Coronary artery (tissue), 2 donors: ENCODE measurements around the gene LRRN2.

Source experiments
- DNase-seq: peaks from one replicate; pipeline ENCODE4 v3.0.0-alpha.2; 2017; ENCODE audit warnings: low spot score
- H3K27ac ChIP-seq, 2 donors: fragments of 200-600 bp; sonication (generic); one replicate each; pipeline ENCODE4 v1.5.1; 2016 to 2019
- H3K4me3 ChIP-seq: fragments of 200-600 bp; sonication (generic); 2 replicates; pipeline ENCODE4 v1.5.1; 2016; ENCODE audit warnings: mild to moderate bottlenecking, moderate library complexity
- TF ChIP-seq, protein P1 (sequence below): fragments of 200-600 bp; sonication (generic); IDR thresholded peaks from one replicate; pipeline ENCODE4 v1.5.1; 2019; ENCODE audit warnings: antibody characterized with exemption

The LRRN2 gene

DNA sequence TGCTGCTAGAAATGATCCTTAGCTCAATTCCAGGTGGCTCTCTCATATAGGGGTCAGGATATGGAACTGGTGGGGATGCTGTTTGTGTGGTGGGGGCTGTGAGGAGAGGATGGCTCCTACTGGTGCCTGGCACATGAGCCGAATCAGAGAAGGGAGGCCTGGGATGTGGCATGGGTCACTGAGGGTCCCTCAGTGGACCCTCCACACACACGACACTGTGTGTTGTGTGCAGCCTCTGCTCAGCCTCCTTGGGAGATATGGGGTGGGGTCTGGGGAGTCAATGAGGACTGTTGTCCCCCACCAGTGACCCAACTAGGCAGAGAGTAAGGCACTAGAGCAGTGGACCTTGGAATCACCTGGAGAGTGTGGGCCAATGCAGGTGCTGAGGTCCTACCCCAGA is 3.2 kb upstream of the LRRN2 start:
- H3K4me3 ChIP-seq: no peak overlapping the region
- H3K27ac ChIP-seq: no peak overlapping the region
- TF ChIP-seq, protein P1, sequence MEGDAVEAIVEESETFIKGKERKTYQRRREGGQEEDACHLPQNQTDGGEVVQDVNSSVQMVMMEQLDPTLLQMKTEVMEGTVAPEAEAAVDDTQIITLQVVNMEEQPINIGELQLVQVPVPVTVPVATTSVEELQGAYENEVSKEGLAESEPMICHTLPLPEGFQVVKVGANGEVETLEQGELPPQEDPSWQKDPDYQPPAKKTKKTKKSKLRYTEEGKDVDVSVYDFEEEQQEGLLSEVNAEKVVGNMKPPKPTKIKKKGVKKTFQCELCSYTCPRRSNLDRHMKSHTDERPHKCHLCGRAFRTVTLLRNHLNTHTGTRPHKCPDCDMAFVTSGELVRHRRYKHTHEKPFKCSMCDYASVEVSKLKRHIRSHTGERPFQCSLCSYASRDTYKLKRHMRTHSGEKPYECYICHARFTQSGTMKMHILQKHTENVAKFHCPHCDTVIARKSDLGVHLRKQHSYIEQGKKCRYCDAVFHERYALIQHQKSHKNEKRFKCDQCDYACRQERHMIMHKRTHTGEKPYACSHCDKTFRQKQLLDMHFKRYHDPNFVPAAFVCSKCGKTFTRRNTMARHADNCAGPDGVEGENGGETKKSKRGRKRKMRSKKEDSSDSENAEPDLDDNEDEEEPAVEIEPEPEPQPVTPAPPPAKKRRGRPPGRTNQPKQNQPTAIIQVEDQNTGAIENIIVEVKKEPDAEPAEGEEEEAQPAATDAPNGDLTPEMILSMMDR: no peak
- DNase-seq: no peak

GRCh38 chr1:204688007-204688406 is 2.5 kb upstream of the LRRN2 start:
- Histone ChIP-seq H3K27ac (no peak overlapping the region), H3K4me3 (no peak overlapping the region)
- DNase-seq: no peak
- TF ChIP-seq, protein P1: no peak

GRCh38 chr1:204684571-204685235 is 835 bp downstream of the LRRN2 start:
- Histone ChIP-seq H3K27ac (no peak overlapping the region), H3K4me3 (peak overlapping the region; percentile 74)
- no peak for DNase-seq
- TF ChIP-seq, protein P1: no peak

- TF ChIP-seq, protein P1: no peak
- no peak for DNase-seq
- Histone ChIP-seq H3K4me3 (peak overlapping the region; percentile 74), H3K27ac (no peak overlapping the region)
Measured at GRCh38 chr1:204684206-204684570, 1.4 kb downstream of the LRRN2 start.

GRCh38 chr1:204683284-204684205 is 2.0 kb downstream of the LRRN2 start:
- Histone ChIP-seq H3K27ac (no peak overlapping the region), H3K4me3 (no peak overlapping the region)
- DNase-seq: no peak
- TF ChIP-seq, protein P1: no peak

DNA sequence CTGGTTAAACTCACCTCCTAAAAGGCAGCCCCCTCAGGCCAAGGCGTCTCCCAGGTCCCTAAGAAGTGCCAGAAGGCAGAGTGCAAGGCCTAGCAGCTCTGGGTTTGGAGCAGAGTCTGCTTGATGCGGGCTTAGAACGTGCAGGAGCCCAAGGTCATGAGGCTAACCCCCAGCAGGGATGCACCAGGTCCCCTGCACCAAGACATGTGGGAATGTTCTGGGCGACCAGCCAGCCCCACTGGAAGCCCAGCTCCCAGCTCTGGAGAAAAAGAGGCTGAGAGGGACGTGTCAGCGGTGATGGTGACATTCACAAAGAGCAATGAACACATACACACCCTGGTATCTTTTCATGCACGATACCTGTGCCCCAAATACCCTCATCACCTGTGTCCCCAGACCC is 5.1 kb downstream of the LRRN2 start:
- DNase-seq: no peak

More for the DNA sequence above, 5.1 kb downstream of the LRRN2 start:
- H3K27ac ChIP-seq: no peak overlapping the region
- no peak overlapping the region for H3K4me3 ChIP-seq
- TF ChIP-seq, protein P1: no peak
